NCI-H128 (cell line): ENCODE measurements around the gene MKX.
"Not testable (repeated sequence)": the region's sequence is repeated elsewhere in the genome, so short reads cannot be mapped to it uniquely, and the experiment has no call there.

Experiments used
- DNase-seq: peaks from one replicate; lab custom pipeline; 2025; ENCODE audit not compliant: unreplicated experiment; lab: John Stamatoyannopoulos, UW

MKX gene

GRCh38 chr10:27695088-27695487 lies 50.5 kb downstream of the MKX start:
- no peak for DNase-seq

DNA sequence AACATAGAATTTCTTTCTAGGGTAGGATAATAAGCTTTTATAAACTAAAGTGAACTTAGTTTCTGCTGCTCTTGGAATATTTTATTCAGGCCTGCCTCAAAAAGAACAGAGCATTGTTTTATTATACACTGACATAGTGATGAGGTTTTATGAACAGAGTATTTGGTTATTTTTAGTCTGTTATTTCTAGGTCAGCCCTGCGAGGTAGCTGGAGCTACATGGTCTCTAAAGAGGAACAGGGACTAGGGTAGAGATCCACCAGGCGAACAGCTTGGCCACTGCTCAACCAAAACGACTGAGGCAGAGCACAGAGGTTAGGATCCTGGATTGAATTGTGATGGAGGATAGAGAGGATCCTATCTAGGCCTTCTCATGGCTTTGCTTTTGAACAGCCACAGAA lies 53.0 kb downstream of the MKX start:
- no peak for DNase-seq

GRCh38 chr10:27688991-27689390 lies 56.6 kb downstream of the MKX start:
- DNase-seq = no peak

- no peak for DNase-seq
Observed at GRCh38 chr10:27688276-27688675, 57.3 kb downstream of the MKX start.

- DNase-seq = no peak
Observed at GRCh38 chr10:27687743-27688142, 57.9 kb downstream of the MKX start.

DNA sequence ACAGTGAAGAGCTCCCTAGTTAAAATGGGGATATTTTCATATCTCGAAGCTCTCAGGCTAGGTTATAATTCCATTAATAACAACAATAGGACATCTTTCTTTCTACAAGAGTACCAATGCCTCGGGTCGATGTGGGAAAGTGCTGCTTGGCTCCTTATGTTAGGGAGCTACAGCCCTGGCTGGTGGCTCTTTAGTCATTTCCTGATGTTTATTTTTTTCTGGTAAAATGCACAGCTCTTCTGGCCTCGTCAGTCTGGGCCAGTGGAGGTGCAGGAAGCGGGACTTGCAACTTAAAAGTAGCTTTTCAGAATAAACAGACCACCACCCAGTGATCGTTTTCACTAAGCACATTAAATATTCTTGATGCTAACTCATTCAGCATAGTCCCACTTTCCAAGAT lies 58.3 kb downstream of the MKX start:
- no peak for DNase-seq

- no peak for DNase-seq
Observed at GRCh38 chr10:27685681-27686080, 59.9 kb downstream of the MKX start.

DNA sequence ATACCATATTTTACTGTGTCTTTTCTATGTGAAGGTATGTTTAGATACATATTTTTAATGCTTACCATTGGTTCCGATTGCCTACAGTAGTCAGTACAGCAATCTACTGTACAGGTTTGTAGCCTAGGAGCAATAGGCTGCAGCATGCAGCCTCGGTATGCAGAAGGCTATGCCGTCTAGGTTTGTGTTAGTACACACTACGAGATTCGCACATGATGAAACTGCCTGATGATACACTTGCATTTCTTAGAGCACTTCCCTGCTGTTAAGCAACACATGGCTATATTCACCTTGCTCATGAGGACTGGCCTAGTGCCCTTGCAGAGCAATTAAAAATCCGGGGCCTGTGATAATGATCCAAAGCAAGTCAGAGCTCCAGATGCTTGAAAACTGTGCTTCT lies 62.4 kb downstream of the MKX start:
- DNase-seq = no peak

- not testable (repeated sequence) for DNase-seq
Observed at GRCh38 chr10:27681795-27682194, 63.8 kb downstream of the MKX start.

- no peak for DNase-seq
Observed at GRCh38 chr10:27680691-27681605, 64.7 kb downstream of the MKX start.

GRCh38 chr10:27680006-27680557 lies 65.5 kb downstream of the MKX start:
- no peak for DNase-seq

DNA sequence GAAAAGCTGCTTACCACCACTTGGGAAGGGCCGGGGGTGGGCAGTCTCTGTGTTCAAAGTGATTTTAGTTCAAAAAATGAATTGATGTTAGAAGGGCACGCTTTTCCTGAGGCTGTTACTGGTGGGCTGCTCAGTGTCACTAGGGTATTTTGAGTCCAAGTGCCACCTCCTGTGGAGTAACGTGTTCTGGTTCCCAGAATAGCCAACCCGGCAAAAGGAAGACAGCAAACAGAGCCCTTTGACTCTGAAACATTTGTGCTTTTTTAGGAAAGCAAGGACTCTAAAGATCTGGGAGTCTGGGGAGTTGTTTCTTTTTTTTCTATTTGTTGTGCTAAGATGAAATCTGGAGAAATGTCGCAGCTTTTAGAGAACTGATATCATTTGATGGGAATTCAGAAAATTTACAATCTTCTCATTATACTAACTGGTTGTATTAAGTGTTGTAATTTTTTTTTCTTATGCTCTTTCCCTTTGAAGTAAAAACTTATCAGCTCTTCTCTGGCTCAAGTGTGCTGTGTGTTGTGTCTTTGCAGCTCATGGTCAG lies 66.2 kb downstream of the MKX start:
- DNase-seq = no peak

GRCh38 chr10:27678166-27678565 lies 67.5 kb downstream of the MKX start:
- DNase-seq = no peak

GRCh38 chr10:27673065-27673464 lies 72.6 kb downstream of the MKX start:
- no peak for DNase-seq

DNA sequence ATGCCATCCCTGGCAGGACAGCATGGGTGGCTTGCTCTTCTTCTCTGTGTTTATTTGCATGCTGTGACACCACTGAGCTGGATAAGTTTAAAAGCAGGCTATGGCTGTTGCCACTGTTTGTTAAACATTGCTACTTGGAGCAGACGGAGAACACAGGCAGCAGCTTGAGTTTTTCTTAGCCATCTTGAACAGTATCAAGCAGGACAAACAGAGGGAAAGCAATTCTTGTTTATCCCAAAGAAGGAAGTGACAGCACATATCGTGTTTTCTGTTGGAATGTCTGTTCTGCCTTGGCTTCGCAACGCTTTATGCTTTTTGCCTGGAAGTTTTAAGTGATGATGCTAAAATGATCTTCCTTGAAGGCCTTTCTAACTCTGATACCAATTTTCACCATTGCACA lies 73.8 kb downstream of the MKX start:
- no peak for DNase-seq

- no peak for DNase-seq
Observed at GRCh38 chr10:27664461-27664860, 81.2 kb downstream of the MKX start.

DNA sequence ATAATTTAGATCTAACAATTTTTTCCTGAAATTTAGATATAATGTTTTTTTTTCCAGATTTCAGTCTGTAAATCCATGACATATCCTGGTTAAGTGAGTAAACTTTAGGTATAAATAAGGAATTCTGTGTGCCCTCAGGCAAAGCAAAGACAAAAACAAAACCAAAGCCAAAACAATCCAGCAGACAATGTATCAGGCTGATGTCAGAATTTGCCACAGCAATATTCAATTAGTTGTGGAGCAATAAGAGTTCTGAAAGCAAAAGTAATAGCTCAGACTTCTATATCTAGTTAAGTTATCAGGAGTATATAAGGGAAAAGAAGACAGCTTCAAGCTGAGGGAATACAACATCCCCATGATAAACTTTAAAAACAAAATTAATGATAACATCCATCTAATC lies 82.0 kb downstream of the MKX start:
- DNase-seq = no peak

DNA sequence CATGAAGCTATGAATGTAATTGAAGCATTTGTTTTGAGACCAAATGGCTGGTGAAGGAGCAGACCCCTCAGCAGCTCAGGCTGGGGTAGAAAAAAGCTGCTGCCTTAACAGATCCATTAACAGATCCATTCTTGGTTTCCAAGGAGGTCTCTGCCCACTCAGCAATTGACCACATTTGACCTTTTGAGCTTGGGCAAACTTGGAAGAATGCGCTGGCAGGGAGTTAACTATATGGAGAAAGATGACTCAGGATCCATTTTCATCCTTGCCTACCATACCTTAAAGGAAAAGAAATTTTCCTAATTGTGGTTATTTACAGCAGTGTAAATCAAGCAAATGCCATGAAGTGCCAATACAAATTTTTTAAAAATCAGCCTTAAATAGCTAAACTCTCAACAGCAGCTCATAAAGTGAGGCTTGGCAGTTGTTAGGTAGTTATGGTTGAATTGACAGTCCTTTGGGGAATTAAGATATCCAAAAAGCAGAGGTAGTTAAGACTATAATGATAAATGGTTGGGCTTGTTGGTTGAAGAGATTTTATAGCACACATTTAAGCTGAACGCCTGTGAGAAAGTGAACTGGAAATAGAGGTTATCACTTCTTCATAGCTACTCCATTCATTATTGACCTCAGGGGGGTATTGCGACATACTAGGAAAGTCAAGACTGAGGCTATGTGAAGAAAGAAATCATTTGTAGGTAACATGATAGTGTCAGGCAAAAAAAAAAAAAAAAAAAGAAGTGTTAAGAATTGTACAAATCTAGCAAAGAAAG lies 83.9 kb downstream of the MKX start:
- DNase-seq = no peak

DNA sequence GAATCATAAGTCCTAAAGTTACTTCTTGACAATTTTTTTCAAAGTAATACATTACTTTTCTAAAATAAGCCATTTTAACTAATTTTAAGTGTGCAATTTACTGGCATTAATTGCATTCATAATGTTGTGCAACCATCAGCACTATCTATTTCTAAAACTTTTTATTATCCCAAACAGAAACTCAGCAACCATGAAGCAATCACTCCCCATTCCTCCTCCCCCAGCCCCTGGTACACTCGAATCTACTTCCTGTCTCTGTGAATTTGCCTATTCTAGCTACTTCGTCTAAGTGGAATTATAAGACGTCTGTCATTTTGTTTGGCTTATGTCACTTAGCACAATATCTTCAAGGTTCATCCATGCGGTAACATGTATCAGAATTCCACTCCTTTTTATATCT lies 84.9 kb downstream of the MKX start:
- DNase-seq = no peak

DNA sequence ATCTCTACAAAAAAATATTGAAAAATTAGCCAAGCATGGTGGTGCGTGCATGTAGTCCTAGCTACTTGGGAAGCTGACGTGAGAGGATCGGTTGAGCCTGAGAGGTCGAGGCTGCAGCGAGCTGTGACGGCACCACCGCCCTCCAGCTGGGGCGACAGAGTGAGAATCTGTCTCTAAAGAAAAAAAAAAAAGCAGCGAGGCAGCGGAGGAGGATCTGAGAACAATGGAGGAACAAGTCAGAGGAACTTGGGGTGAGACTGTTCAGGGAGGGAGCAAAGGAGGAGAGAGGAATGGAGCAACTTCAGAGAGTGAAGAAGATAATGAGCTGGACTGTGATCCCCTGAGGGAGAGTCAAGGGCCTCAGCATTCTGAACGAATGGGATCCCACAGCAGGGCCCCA lies 85.4 kb downstream of the MKX start:
- no peak for DNase-seq

GRCh38 chr10:27659786-27660185 lies 85.8 kb downstream of the MKX start:
- DNase-seq = no peak

DNA sequence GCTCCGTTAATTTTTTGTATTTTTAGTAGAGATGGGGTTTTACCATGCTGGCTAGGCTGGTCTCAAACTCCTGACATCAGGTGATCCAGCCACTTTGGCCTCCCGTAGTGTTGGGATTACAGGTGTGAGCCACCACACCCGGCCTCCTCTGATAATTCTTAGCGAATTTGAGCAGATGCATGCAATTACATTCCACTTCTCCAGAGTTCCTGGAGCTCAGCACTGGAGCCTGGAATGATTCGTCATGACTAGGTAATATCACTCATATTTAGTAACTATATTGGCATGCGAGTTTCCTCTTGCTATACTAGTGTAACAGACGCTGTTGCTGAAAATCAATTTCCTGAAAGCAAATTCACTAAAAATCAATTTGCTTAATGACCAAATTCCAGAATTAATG lies 86.8 kb downstream of the MKX start:
- no peak for DNase-seq
